GM23338 (cell line): ENCODE measurements around the gene MEGF9. TPM values are rescaled to one million over a fixed set of nuclear protein-coding genes. Genes with fewer than 3 reads are reported as not detected.
A peak's percentile ranks its signal among the peaks of the same experiment; 100 is the strongest.

Experiments used
- ATAC-seq: fragments of 200-7000 bp; cut with Tn5 transposase; 3 replicates; pipeline ENCODE4 v1.9.1; 2020
- DNase-seq: peaks from one replicate; pipeline ENCODE4 v3.0.0-alpha.2; 2015; ENCODE audit warnings: low spot score
- H2AFZ ChIP-seq: fragments of 200-600 bp; sonication (generic); 2 replicates; pipeline ENCODE4 v1.8.0; 2016; ENCODE audit warnings: antibody characterized with exemption, mild to moderate bottlenecking, moderate library complexity
- H3F3A ChIP-seq: fragments of 200-600 bp; sonication (generic); replicated peaks from 2 replicates; pipeline ENCODE4 v1.8.0; 2017; ENCODE audit warnings: antibody characterized with exemption, mixed run types, low read depth
- H3K27ac ChIP-seq: fragments of 200-600 bp; sonication (generic); 2 replicates; pipeline ENCODE4 v1.6.1; 2016; ENCODE audit warnings: low read depth
- H3K27me3 ChIP-seq: fragments of 200-600 bp; sonication (generic); 2 replicates; pipeline ENCODE4 v1.8.0; 2016; ENCODE audit warnings: mild to moderate bottlenecking, mixed run types, moderate library complexity; ENCODE audit not compliant: insufficient read depth
- H3K36me3 ChIP-seq: fragments of 200-600 bp; sonication (generic); 2 replicates; pipeline ENCODE4 v1.8.0; 2016; ENCODE audit warnings: mild to moderate bottlenecking; ENCODE audit not compliant: insufficient read depth
- H3K4me1 ChIP-seq: fragments of 200-600 bp; sonication (generic); 2 replicates; pipeline ENCODE4 v1.8.0; 2016; ENCODE audit warnings: mild to moderate bottlenecking, moderate library complexity; ENCODE audit not compliant: insufficient read depth
- H3K4me2 ChIP-seq: fragments of 200-600 bp; sonication (generic); 2 replicates; pipeline ENCODE4 v1.7.1; 2017; ENCODE audit warnings: mixed run types
- H3K4me3 ChIP-seq: fragments of 200-600 bp; sonication (generic); 2 replicates; pipeline ENCODE4 v1.6.1; 2016; ENCODE audit warnings: mixed run types
- H3K79me2 ChIP-seq: fragments of 200-600 bp; sonication (generic); replicated peaks from 2 replicates; pipeline ENCODE4 v1.8.0; 2017; ENCODE audit warnings: mild to moderate bottlenecking; ENCODE audit not compliant: insufficient read depth
- H3K9me2 ChIP-seq: fragments of 200-600 bp; sonication (generic); 2 replicates; pipeline ENCODE4 v1.8.0; 2017; ENCODE audit not compliant: insufficient read depth
- H4K20me1 ChIP-seq: fragments of 200-600 bp; sonication (generic); replicated peaks from 2 replicates; pipeline ENCODE4 v1.8.0; 2017; ENCODE audit warnings: mild to moderate bottlenecking; ENCODE audit not compliant: insufficient read depth
- H3K27ac Mint-ChIP-seq: 2 replicates; pipeline ENCODE4 v1.8.0; 2020; ENCODE audit warnings: inconsistent platforms, mild to moderate bottlenecking, moderate library complexity, mixed read lengths
- H3K27me3 Mint-ChIP-seq: 3 replicates; pipeline ENCODE4 v1.8.0; 2022; ENCODE audit warnings: low read depth, mild to moderate bottlenecking, moderate library complexity, mixed read lengths, inconsistent platforms; ENCODE audit not compliant: insufficient read depth, poor library complexity
- H3K36me3 Mint-ChIP-seq: 3 replicates; pipeline ENCODE4 v1.8.0; 2021; ENCODE audit warnings: low read depth, mild to moderate bottlenecking, inconsistent platforms, moderate library complexity, mixed read lengths
- H3K4me1 Mint-ChIP-seq: 3 replicates; pipeline ENCODE4 v1.8.0; 2020; ENCODE audit warnings: mild to moderate bottlenecking, inconsistent platforms, mixed read lengths
- H3K4me3 Mint-ChIP-seq: 3 replicates; pipeline ENCODE4 v1.8.0; 2021; ENCODE audit warnings: moderate library complexity, mild to moderate bottlenecking, inconsistent platforms, mixed read lengths
- H3K9me3 Mint-ChIP-seq: 3 replicates; pipeline ENCODE4 v1.8.0; 2020; ENCODE audit warnings: moderate library complexity, mild to moderate bottlenecking, inconsistent platforms, mixed read lengths
- CREB1 ChIP-seq: fragments of 250-450 bp; sonication (Bioruptor Pico); IDR thresholded peaks from 2 replicates; pipeline ENCODE4 v1.5.0; 2020; ENCODE audit warnings: low read depth, mild to moderate bottlenecking, moderate library complexity
- EZH2 ChIP-seq: fragments of 200-600 bp; sonication (generic); IDR thresholded peaks from one replicate; pipeline ENCODE4 v1.8.0; 2017; ENCODE audit warnings: antibody characterized with exemption, mild to moderate bottlenecking, low read depth; ENCODE audit not compliant: unreplicated experiment
- EZH2phosphoT487 ChIP-seq: fragments of 200-600 bp; sonication (generic); IDR thresholded peaks from one replicate; pipeline ENCODE4 v1.8.1; 2018; ENCODE audit warnings: antibody characterized with exemption; ENCODE audit not compliant: unreplicated experiment
- JUNB ChIP-seq: IDR thresholded peaks from one replicate; pipeline ENCODE4 v1.6.1; 2016; ENCODE audit warnings: antibody characterized with exemption; ENCODE audit not compliant: unreplicated experiment
- NANOG ChIP-seq: IDR thresholded peaks from 2 replicates; pipeline ENCODE4 v1.6.1; 2016; ENCODE audit warnings: antibody characterized with exemption, borderline replicate concordance
- ZNF114 ChIP-seq: fragments of 250-450 bp; sonication (Bioruptor Pico); IDR thresholded peaks from 2 replicates; pipeline ENCODE4 v1.5.0; 2020; ENCODE audit warnings: mild to moderate bottlenecking, moderate library complexity
- ZNF331 ChIP-seq: fragments of 250-450 bp; sonication (Bioruptor Pico); IDR thresholded peaks from 2 replicates; pipeline ENCODE4 v1.5.0; 2020; ENCODE audit warnings: low read depth, mild to moderate bottlenecking, moderate library complexity
- polyA plus RNA-seq: library from polyadenylated mRNA; unstranded; fragments of >200 nt; fragmentation: Nextera tagmentation; extraction: Ambion mirVana; gene quantifications from 2 replicates; pipeline ENCODE4 v1.2.1, GENCODE V29; 2016
- total RNA-seq: library from RNA; depleted of rRNA; stranded (reverse); fragments of >200 nt; shearing (Covaris generic); gene quantifications from 2 replicates; pipeline ENCODE4 v1.2.3, GENCODE V29; 2014
- TF ChIP-seq, protein P1 (sequence below), 2 experiments: fragments of 200-600 bp in 1 of 2; sonication (generic) in 1 of 2; conservative IDR thresholded peaks; 2 replicates each; pipeline versions ENCODE4 v1.5.1 to v1.6.1; 2016 to 2017; ENCODE audit warnings: antibody characterized with exemption in 2 of 2, low read depth in 2 of 2, mild to moderate bottlenecking in 2 of 2, moderate library complexity in 1 of 2
- TF ChIP-seq, protein P2 (sequence below): IDR thresholded peaks from one replicate; pipeline ENCODE4 v1.6.1; 2018; ENCODE audit warnings: antibody characterized with exemption; ENCODE audit not compliant: unreplicated experiment

The MEGF9 gene
- total and polyA plus RNA-seq, 2 experiments from 2014 or later: 0.87 to 1.6 TPM

DNA sequence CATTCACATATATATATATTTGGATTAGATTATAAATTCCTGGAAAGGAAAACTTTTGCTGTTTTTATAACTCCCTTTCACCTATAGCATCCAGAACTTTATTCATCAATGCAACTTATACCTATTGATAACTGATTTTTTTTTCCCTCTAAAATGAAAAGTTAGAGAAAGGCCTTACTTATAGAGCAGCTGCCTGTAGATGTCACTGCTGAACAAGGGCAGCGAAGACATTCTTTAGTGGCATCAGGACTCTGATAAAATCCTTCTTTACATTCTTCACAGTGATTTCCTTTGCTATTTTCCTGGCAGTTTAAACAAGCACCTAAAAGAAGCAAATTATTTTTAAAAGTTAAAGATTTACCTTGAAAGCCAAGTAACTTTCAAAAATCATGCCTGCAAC is 102.1 kb downstream of the MEGF9 start:
- Histone ChIP-seq H2AFZ (no peak overlapping the region), H3K27ac (no peak overlapping the region), H3K79me2 (no peaks in the 10 kb centered on the region), H4K20me1 (no peaks in the 10 kb centered on the region), H3K36me3 (no peaks in the 10 kb centered on the region), H3K27me3 (no peaks in the 10 kb centered on the region), H3K4me3 (no peak overlapping the region), H3F3A (no peaks in the 10 kb centered on the region), H3K4me2 (no peak overlapping the region), H3K4me1 (no peaks in the 10 kb centered on the region), H3K9me2 (no peaks in the 10 kb centered on the region)
- Mint-ChIP-seq H3K9me3 (no peaks in the 10 kb centered on the region), H3K27me3 (peaks cover 5% of the 10 kb centered on the region), H3K4me1 (no peaks in the 10 kb centered on the region), H3K4me3 (no peak overlapping the region), H3K36me3 (no peaks in the 10 kb centered on the region), H3K27ac (no peak overlapping the region)
- ATAC-seq (0 out of 3 replicates have a peak, but pooled peaks have one; percentile 31), DNase-seq (peak; percentile 44)
- TF ChIP-seq, protein P1, sequence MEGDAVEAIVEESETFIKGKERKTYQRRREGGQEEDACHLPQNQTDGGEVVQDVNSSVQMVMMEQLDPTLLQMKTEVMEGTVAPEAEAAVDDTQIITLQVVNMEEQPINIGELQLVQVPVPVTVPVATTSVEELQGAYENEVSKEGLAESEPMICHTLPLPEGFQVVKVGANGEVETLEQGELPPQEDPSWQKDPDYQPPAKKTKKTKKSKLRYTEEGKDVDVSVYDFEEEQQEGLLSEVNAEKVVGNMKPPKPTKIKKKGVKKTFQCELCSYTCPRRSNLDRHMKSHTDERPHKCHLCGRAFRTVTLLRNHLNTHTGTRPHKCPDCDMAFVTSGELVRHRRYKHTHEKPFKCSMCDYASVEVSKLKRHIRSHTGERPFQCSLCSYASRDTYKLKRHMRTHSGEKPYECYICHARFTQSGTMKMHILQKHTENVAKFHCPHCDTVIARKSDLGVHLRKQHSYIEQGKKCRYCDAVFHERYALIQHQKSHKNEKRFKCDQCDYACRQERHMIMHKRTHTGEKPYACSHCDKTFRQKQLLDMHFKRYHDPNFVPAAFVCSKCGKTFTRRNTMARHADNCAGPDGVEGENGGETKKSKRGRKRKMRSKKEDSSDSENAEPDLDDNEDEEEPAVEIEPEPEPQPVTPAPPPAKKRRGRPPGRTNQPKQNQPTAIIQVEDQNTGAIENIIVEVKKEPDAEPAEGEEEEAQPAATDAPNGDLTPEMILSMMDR (conservative IDR thresholded peaks at IDR 0.05; ENCODE audit: low read depth in 2 of 2): peak; percentile 61 to 62
- TF ChIP-seq, protein P2, sequence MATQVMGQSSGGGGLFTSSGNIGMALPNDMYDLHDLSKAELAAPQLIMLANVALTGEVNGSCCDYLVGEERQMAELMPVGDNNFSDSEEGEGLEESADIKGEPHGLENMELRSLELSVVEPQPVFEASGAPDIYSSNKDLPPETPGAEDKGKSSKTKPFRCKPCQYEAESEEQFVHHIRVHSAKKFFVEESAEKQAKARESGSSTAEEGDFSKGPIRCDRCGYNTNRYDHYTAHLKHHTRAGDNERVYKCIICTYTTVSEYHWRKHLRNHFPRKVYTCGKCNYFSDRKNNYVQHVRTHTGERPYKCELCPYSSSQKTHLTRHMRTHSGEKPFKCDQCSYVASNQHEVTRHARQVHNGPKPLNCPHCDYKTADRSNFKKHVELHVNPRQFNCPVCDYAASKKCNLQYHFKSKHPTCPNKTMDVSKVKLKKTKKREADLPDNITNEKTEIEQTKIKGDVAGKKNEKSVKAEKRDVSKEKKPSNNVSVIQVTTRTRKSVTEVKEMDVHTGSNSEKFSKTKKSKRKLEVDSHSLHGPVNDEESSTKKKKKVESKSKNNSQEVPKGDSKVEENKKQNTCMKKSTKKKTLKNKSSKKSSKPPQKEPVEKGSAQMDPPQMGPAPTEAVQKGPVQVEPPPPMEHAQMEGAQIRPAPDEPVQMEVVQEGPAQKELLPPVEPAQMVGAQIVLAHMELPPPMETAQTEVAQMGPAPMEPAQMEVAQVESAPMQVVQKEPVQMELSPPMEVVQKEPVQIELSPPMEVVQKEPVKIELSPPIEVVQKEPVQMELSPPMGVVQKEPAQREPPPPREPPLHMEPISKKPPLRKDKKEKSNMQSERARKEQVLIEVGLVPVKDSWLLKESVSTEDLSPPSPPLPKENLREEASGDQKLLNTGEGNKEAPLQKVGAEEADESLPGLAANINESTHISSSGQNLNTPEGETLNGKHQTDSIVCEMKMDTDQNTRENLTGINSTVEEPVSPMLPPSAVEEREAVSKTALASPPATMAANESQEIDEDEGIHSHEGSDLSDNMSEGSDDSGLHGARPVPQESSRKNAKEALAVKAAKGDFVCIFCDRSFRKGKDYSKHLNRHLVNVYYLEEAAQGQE: no peak
- no peak for TF ChIP-seq CREB1

- no peak for ATAC-seq
- TF ChIP-seq, protein P2: no peak
- TF ChIP-seq EZH2phosphoT487 (no peak), ZNF331 (CRISPR knock-in tag) (no peak), EZH2 (no peak), JUNB (no peak), NANOG (no peak), ZNF114 (CRISPR knock-in tag) (no peak)
- TF ChIP-seq, protein P1 (conservative IDR thresholded peaks at IDR 0.05; ENCODE audit: low read depth in 2 of 2): no peak
Measured at GRCh38 chr9:120611690-120612068, 102.6 kb downstream of the MEGF9 start.

More at GRCh38 chr9:120611690-120612068, 102.6 kb downstream of the MEGF9 start:
- no peaks in the 10 kb centered on the region for H4K20me1 ChIP-seq
- Mint-ChIP-seq H3K4me1 (no peaks in the 10 kb centered on the region), H3K27me3 (peaks cover 5% of the 10 kb centered on the region), H3K27ac (no peak overlapping the region), H3K4me3 (no peak overlapping the region), H3K9me3 (no peaks in the 10 kb centered on the region), H3K36me3 (no peaks in the 10 kb centered on the region)
- no peaks in the 10 kb centered on the region for H3K4me1 ChIP-seq
- no peaks in the 10 kb centered on the region for H3K79me2 ChIP-seq
- no peak overlapping the region for H3K27ac ChIP-seq
- H3K4me3 ChIP-seq: no peak overlapping the region
- no peak overlapping the region for H3K4me2 ChIP-seq
- no peaks in the 10 kb centered on the region for H3F3A ChIP-seq
- no peak for DNase-seq
- H3K9me2 ChIP-seq: no peaks in the 10 kb centered on the region
- no peaks in the 10 kb centered on the region for H3K27me3 ChIP-seq
- no peak overlapping the region for H2AFZ ChIP-seq
- no peaks in the 10 kb centered on the region for H3K36me3 ChIP-seq
